GM10266 (cell line): ENCODE measurements around the gene NDUFS8.

Source experiments
- DNase-seq: peaks from one replicate; pipeline ENCODE4 v3.0.0; 2012; ENCODE audit errors: extremely low spot score
- CTCF ChIP-seq: IDR thresholded peaks from 2 replicates; pipeline ENCODE4 v1.5.1; 2012; ENCODE audit warnings: mild to moderate bottlenecking, low read depth; ENCODE audit not compliant: control insufficient read depth, insufficient read depth; ENCODE audit errors: missing control alignments

NDUFS8 gene

DNA sequence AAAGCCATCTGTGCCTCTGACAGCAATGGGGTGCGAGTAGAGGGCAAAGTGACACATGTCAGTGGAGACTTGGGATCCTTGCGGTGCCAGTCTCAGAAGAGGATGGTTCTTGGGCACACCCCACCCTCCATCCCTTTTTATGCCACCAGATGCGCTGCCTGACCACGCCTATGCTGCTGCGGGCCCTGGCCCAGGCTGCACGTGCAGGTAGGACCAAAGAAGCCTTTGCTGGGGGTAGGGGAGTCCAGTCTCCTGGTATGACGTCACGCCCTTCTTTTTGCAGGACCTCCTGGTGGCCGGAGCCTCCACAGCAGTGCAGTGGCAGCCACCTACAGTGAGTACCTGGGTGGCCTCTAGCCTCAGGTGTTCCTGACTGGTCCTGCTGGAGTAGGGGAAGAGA, 1.5 kb downstream of the NDUFS8 start:
- no peak for DNase-seq
- TF ChIP-seq CTCF = no peak

- no peak for DNase-seq
- TF ChIP-seq CTCF = no peak
Observed at GRCh38 chr11:68032997-68033707, 2.7 kb downstream of the NDUFS8 start.

GRCh38 chr11:68033708-68034045, 3.2 kb downstream of the NDUFS8 start:
- TF ChIP-seq CTCF = no peak
- no peak for DNase-seq

DNA sequence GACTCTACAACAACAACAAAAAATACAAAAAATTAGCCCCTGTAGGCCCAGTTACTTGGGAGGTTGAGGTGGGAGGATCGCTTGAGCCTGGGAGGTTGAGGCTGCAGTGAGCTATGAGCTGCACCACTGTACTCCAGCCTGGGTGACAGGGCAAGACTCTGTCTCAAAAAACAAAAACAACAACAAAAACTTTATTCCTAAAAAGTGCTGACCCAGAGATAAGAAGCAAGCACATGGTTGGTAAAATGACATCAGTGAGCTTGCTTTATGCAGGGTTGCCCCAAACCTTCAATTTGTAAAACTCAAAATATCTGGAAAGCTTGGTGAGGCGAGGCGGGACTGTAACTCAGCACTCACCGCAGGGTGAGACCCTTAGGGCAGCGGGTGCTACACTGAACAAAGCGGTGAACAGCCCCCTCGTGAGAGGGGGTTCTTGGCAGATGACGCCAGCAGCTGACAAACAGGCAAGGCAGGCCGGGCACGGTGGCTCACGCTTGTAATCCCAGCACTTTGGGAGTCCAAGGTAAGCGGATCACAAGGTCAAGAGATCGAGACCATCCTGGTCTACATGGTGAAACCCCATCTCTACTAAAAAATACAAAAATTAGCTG, 4.9 kb downstream of the NDUFS8 start:
- TF ChIP-seq CTCF = no peak
- no peak for DNase-seq

DNA sequence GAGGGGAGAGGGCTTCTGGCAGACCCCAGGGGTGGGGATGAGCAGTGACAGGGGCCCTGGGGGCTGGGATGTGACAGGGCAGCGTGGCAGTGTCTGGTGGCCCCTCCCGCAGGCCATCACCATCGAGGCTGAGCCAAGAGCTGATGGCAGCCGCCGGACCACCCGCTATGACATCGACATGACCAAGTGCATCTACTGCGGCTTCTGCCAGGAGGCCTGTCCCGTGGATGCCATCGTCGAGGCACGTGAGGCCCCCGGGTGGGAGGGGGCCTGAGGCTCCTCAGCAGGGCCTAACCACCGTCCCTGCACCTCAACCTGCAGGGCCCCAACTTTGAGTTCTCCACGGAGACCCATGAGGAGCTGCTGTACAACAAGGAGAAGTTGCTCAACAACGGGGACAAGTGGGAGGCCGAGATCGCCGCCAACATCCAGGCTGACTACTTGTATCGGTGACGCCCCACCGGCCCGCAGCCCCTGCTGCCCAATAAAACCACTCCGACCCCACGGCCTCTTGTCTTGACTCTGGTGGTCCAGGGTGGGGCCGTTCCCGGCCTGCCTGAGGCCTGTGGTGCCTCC, 5.7 kb downstream of the NDUFS8 start:
- no peak for TF ChIP-seq CTCF
- DNase-seq = no peak

GRCh38 chr11:68036717-68037239, 6.3 kb downstream of the NDUFS8 start:
- no peak for DNase-seq
- TF ChIP-seq CTCF = no peak
